Colon (tissue), 2 donors: ENCODE measurements around the gene DGCR6L.
"Not testable (repeated sequence)": the region's sequence is repeated elsewhere in the genome, so short reads cannot be mapped to it uniquely, and the experiment has no call there.

Experiments
- FAIRE-seq: peaks from 2 replicates; lab custom pipeline; 2012; peaks lifted over from hg19 to GRCh38; lab: Jason Lieb, UNC
- donor health status: control.
- donor health status: control.

DGCR6L gene

GRCh38 chr22:20308806-20309650 lies 10.8 kb downstream of the DGCR6L start:
- FAIRE-seq: not testable (repeated sequence)

GRCh38 chr22:20307448-20308447 lies 12.1 kb downstream of the DGCR6L start:
- FAIRE-seq: not testable (repeated sequence)

GRCh38 chr22:20306646-20307447 lies 13.0 kb downstream of the DGCR6L start:
- FAIRE-seq: not testable (repeated sequence)

GRCh38 chr22:20305894-20306645 lies 13.8 kb downstream of the DGCR6L start:
- no peak for FAIRE-seq

DNA sequence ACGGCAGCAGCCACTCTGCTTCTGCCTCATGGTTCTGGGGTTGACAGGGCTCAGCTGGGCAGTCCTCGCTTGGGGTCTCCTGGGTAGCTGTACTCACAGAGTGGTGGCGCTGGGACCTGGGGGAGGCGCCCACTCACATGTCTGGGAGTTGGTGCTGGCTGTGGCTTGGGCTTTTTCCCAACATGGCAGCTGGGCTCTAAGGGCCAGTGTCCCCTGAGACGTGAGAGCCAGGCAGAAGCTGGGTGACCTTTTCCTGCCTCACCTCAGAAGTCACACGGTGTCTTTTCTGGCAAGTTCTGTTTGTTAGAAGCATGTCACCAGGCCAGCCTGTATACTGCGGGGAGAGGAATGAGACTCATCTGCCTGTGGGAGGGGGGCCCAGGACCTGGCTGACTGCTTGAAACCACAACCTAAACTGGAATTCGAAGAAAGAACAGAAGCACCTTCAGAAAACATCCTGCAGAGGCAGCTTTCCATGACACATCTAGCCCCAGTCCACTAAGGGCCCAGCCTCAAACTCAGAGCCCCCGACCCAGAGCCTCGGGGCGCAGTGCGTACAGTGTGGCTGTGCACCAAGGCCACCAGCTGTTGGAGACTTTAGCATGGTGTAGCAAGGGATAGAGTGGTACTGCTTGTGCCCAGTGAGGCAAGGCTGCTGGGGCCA lies 14.5 kb downstream of the DGCR6L start:
- FAIRE-seq: not testable (repeated sequence)

DNA sequence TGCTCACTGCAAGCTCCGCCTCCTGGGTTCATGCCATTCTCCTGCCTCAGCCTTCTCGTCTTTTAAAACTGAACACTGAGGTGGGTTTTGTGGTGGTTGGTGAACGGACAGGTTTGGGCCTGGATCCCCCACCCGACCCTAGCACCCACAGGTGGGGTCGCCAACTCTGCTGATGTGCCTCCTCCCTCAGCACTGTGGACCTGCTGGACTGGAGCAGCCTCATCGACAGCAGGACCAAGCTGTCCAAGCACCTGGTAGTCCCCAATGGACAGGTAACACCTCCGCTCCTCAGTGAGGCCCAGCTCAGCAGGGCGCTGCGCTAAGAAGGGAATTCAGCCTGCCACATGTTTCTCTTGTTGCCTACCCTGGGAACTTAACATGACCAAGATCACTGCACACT lies 15.2 kb downstream of the DGCR6L start:
- FAIRE-seq: no peak

- FAIRE-seq: not testable (repeated sequence)
These were observed 16.7 kb downstream of the DGCR6L start for GRCh38 chr22:20303229-20303534.

GRCh38 chr22:20302438-20303228 lies 17.2 kb downstream of the DGCR6L start:
- FAIRE-seq: no peak

DNA sequence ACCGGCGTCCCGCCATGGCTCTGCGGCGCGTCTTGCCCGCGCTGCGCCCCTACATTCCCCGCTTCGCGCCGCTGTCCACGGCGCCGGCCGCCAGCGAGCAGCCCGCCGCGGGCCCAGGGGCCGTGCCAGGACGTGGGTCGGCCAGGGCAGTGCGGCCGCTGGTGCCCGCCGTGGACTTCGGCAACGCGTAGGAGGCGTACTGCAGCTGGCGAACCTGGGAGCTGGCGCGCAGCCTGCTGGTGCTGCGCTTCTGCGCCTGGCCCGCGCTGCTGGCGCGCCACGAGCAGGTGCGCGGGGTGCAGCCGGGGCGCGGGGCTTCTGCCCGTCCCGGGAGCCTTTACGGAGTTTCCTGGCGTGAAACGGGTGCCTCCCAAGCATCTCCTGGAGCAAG lies 20.1 kb downstream of the DGCR6L start:
- FAIRE-seq: no peak

- FAIRE-seq: no peak
These were observed 20.8 kb downstream of the DGCR6L start for GRCh38 chr22:20298803-20299745.

GRCh38 chr22:20298110-20298802 lies 21.6 kb downstream of the DGCR6L start:
- no peak for FAIRE-seq

DNA sequence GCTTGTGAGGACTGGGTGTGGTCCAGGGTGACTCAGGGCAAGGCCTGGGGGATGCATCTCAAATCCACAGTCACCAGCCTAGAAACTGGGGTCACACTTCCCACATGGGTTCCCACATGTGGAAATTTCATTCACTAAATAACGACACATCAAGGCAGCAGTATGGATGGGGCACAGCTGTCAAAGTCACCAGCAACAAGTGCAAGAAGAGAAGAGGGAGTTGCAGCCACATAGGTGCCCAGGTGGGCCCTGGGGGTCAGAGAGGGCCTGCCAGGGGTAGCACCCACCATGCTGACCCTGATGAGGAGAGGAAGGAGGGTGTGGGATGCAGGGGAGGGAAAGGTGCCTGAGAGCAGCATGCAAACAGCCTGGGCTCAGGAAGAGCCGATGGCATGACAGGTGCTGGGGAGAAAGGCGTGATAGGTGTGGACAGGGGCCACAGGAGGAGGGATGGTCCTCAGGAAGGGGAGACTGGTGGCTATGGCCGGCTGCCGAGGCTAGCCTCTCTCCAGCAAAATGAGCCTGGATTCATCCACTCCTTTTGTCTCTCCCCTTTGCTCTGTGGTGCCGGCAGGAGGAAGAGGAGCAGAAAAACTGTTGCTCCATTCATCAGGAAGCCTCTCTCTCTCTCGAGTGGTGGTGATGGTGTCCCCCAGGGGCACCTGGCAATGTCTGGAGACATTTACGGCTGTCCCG lies 22.3 kb downstream of the DGCR6L start:
- FAIRE-seq: no peak

GRCh38 chr22:20296598-20296997 lies 23.3 kb downstream of the DGCR6L start:
- no peak for FAIRE-seq

DNA sequence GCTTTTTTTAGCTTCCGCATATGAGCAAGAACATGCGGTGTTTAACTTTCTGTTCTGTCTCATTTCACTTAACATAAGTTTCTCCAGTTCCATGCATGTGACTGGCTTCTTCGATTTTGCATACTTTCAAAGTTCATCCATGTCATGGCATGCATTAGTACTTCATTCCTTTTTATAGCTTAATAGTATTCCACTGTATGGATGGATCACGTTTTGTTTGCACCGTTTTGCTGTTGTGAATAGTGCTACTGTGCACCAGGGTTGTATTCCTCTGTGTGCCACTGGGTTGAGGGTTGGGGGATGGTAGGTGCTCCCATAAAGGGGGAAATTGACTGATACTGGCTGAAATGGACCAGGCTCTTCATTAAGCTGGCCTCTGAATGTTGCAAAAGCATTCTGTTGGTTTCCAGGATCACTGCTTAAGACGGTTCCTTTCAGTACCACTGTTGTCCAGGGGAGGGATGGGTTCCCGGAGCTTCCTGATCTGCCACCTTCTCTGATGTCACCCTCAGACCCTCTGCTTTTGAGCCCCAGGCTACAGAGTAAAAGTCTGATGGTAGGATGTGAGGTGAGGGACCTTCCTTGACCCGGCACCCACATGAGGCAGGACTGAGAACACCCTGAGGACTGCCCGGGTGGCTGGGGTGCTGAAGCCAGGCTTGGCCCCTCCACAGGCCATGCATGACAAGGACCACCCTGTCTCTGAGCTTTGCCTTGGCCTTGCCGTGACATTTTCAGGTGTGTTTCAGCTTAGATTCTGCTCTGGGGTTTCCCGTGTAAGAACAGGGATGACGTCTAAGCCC lies 24.4 kb downstream of the DGCR6L start:
- FAIRE-seq: no peak

DNA sequence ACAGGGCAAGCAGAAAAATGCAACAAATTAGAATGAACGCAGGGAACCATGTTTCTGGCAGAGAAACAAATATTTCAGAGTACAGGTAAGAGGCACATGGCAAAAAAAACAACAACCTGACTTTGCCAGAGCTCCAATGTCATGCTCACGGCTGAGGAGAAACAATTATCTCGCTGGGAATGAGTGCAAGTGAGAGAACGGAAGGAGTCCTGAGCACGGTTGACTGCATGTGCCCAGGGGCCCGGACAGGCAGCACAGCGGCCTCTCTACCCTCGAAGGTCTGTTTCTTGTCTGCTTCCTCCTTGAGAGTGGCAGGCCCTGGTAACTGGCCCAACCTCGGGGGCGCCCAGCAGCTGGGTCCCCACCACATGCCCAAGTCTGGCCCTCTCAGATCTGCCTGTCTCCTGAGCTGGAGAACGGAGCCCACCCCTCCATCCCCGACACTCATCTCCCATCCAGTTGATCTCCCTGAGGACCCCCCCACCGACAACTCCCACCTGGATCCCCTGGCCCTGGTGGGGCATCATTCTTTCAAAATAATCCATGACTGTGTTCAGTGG lies 27.1 kb downstream of the DGCR6L start:
- FAIRE-seq: no peak

- FAIRE-seq: no peak
These were observed 27.8 kb downstream of the DGCR6L start for GRCh38 chr22:20292108-20292507.
